ENCODE data around the gene ANKDD1A.

GRCh38 chr15:64895285-64896065 lies 16.2 kb upstream of the ANKDD1A start:
- TF ChIP-seq CTCF (IDR thresholded peaks at IDR 0.05; ENCODE audit: insufficient read depth, low read length, poor library complexity, severe bottlenecking) (no peak), EZH2phosphoT487 (conservative IDR thresholded peaks at IDR 0.05; ENCODE audit: low read length) (no peak)
